Heart left ventricle (tissue), 16 donors: ENCODE results near the gene PEX7. TPM values are rescaled to one million over a fixed set of nuclear protein-coding genes. Genes with fewer than 3 reads are reported as not detected.
A peak's percentile ranks its signal among the peaks of the same experiment; 100 is the strongest.

Source experiments
- ATAC-seq, 4 donors: fragments of 200-7000 bp; cut with Tn5 transposase; one replicate each; pipeline ENCODE4 v1.9.1; 2020 to 2022; ENCODE audit warnings: moderate library complexity in 4 of 4, mild to moderate bottlenecking in 3 of 4, moderate number of reproducible peaks in 1 of 4
- DNase-seq, 5 donors: peaks; one replicate each; pipeline ENCODE4 v3.0.0-alpha.2; 2020
- H3K27ac ChIP-seq, 12 donors: fragments of 200-600 bp; sonication (generic) in 4 of 12; one replicate each; pipeline versions ENCODE4 v1.5.0 to v1.8.0; 2016 to 2022; ENCODE audit warnings: mild to moderate bottlenecking in 2 of 12
- H3K27me3 ChIP-seq, 9 donors: fragments of 200-600 bp; sonication (generic) in 2 of 9; one replicate each; pipeline versions ENCODE4 v1.5.1 to v1.8.0; 2016 to 2022; ENCODE audit warnings: mild to moderate bottlenecking in 3 of 9
- H3K36me3 ChIP-seq, 9 donors: fragments of 200-600 bp; sonication (generic) in 2 of 9; one replicate each; pipeline versions ENCODE4 v1.5.0 to v1.8.0; 2018 to 2022; ENCODE audit warnings: mild to moderate bottlenecking in 2 of 9
- H3K4me1 ChIP-seq, 12 donors: fragments of 200-600 bp; sonication (generic) in 4 of 12; one replicate each; pipeline versions ENCODE4 v1.5.0 to v1.8.0; 2016 to 2022; ENCODE audit warnings: mild to moderate bottlenecking in 3 of 12
- H3K4me3 ChIP-seq, 12 donors: fragments of 200-600 bp; sonication (generic) in 4 of 12; one replicate each; pipeline versions ENCODE4 v1.5.0 to v1.8.0; 2017 to 2022; ENCODE audit warnings: mild to moderate bottlenecking in 9 of 12, moderate library complexity in 4 of 12
- H3K9me3 ChIP-seq, 12 donors: fragments of 200-600 bp; sonication (generic) in 4 of 12; one replicate each; pipeline versions ENCODE4 v1.5.0 to v1.8.0; 2016 to 2022; ENCODE audit warnings: mild to moderate bottlenecking in 1 of 12
- POLR2A ChIP-seq, 2 donors: fragments of 450-650 bp; IDR thresholded peaks; one replicate each; pipeline ENCODE4 v1.6.1; 2017; ENCODE audit warnings: antibody characterized with exemption in 2 of 2, mild to moderate bottlenecking in 2 of 2, moderate library complexity in 2 of 2
- WGBS, 4 donors: extraction: QIAGEN DNeasy Blood & Tissue Kit in 2 of 4; methylation state at CpG; one replicate each; pipeline versions ENCODE4 v1.1.5 to v1.1.7; 2013 to 2018; 5-methylcytosine and 5-hydroxymethylcytosine counted together
- intact Hi-C, 10 donors: fragments of 100-400 bp; cut with DNase I; formaldehyde crosslinking; loops; one replicate each; pipeline versions ENCODE4 v1.11.1 to v1.14.2; 2022
- polyA plus RNA-seq, 2 donors: library from polyadenylated mRNA; stranded (reverse); fragments of 200-250 nt; gene quantifications; one replicate each; pipeline ENCODE4 v1.2.3, GENCODE V29; 2013
- total RNA-seq, 9 donors: library from RNA; depleted of rRNA in 2 of 9; stranded (reverse); fragments of >200 nt in 2 of 9; fragmentation: NEBNext Ultra II Directional in 3 of 9; extraction: Animal tissue kit (Norgen Biotek cat#: 25700) in 3 of 9; gene quantifications; one replicate each; pipeline versions ENCODE4 v1.1.0 to v1.2.4, GENCODE V29; 2016 to 2023
- TF ChIP-seq, protein P1 (sequence below), 12 donors: fragments of 200-600 bp; sonication (generic) in 4 of 12; IDR thresholded peaks; one replicate each; pipeline versions ENCODE4 v1.5.0 to v1.8.0; 2018 to 2022; ENCODE audit warnings: antibody characterized with exemption in 12 of 12, mild to moderate bottlenecking in 5 of 12
- donor health status: ischemic (EF 13 %, LVEDD 7.1; RV severe dilation, severe dysfunction).
- donor health status: healthy with polysubstance abuse.
- donor health status: DM: no; HTN: yes; CAD: no.
- donor health status: DM: no; HTN: no; CAD: no.
- donor health status: ischemic (EF 25% LVEDD 6.9; RV normal size, moderate dysfunction).
- donor health status: ischemic (EF 25% LVEDD 5.7; RV mildly dilated, moderate dysfunction).
- donor health status: healthy.
- donor health status: DM: yes; HTN: yes; CAD: no.
- donor health status: ischemic (EF 35%, LVEDD 5.7; RV mildly dilated, moderate dysfunction).
- donor health status: nonischemic (EF 11% LVEDD 7.7; RV severe dilation, severe dysfunction).
- donor health status: DM: yes; HTN: yes; CAD: no.
- donor health status: PGD.
- donor health status: ischemic (EF 29% LVEDD 5.4; RV normal size, mild dysfunction).
- donor health status: nonischemic (EF 23%, LVEDD 6.1; RV moderate dilation, normal function).

PEX7 gene
- total and polyA plus RNA-seq, 11 donors: 4.7 to 22.1 (median 15.5) TPM

DNA sequence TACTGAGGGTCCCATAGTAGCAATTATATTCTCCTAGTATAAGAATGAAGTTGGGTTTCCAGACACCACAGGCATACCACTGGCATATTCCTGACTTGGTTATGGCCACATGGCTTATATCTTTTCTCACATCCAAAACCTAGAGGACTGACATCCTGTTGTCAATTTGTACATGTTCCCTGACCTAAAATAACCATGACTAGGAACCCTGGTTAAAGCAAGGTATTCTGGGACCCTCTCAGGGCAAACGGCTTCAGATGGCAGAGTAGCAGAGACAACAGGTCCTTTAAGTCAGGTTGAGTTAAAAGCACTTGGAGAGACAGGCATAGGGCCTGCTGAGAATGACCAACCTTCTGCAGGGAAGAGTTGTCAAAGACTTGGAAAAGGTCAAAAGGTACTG, 42.7 kb upstream of the PEX7 start:
- H3K4me1 ChIP-seq: peaks cover 6 to 66% (median 47%) of the 10 kb centered on the region in 12 donors
- intact Hi-C loops: loop anchor here in 2 of 10 donors (10.0 kb wide), 1 partner anchor 65 kb away; no protein-coding TSS in a partner anchor
- no peaks in the 10 kb centered on the region for H3K9me3 ChIP-seq
- TF ChIP-seq POLR2A (IDR thresholded peaks at IDR 0.05): no peak
- no peaks in the 10 kb centered on the region for H3K27me3 ChIP-seq
- 32 to 42% (median 38%) methylated on average over 1 of the region's 1 CpG for WGBS, 4 donors
- H3K27ac ChIP-seq: peak overlapping the region in 5 of 12 donors; percentile 17 to 43 (median 25)
- DNase-seq (no peak), ATAC-seq (peak; percentile 14 to 56 (median 20))
- no peaks in the 10 kb centered on the region for H3K36me3 ChIP-seq
- H3K4me3 ChIP-seq: no peak overlapping the region

DNA sequence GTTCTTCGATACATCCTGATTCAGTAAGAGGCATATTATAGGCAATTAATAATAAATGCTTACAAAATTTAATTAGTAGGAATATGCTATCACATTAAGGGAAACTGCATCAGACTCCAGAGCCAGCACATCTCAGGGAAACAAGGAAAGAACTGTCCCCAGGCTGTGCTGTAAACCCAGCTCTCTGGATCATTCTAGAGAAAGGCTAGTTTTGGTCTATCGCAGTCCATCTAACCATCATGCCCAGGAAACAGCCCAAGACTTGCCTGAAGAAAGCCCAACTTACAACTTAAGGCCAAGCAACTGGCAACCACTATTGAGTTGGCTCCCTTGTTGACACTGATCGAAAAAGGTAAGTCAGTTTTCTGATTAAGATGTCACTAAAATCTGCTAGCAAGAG, 41.4 kb upstream of the PEX7 start:
- no peaks in the 10 kb centered on the region for H3K36me3 ChIP-seq
- no peaks in the 10 kb centered on the region for H3K9me3 ChIP-seq
- TF ChIP-seq, protein P1, sequence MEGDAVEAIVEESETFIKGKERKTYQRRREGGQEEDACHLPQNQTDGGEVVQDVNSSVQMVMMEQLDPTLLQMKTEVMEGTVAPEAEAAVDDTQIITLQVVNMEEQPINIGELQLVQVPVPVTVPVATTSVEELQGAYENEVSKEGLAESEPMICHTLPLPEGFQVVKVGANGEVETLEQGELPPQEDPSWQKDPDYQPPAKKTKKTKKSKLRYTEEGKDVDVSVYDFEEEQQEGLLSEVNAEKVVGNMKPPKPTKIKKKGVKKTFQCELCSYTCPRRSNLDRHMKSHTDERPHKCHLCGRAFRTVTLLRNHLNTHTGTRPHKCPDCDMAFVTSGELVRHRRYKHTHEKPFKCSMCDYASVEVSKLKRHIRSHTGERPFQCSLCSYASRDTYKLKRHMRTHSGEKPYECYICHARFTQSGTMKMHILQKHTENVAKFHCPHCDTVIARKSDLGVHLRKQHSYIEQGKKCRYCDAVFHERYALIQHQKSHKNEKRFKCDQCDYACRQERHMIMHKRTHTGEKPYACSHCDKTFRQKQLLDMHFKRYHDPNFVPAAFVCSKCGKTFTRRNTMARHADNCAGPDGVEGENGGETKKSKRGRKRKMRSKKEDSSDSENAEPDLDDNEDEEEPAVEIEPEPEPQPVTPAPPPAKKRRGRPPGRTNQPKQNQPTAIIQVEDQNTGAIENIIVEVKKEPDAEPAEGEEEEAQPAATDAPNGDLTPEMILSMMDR (IDR thresholded peaks at IDR 0.05): no peak
- TF ChIP-seq POLR2A (IDR thresholded peaks at IDR 0.05): no peak
- H3K27me3 ChIP-seq: no peaks in the 10 kb centered on the region
- ATAC-seq (no peak), DNase-seq (no peak)
- H3K4me1 ChIP-seq: peaks cover 2 to 68% (median 50%) of the 10 kb centered on the region in 12 donors
- WGBS, 4 donors: 91 to 95% (median 94%) methylated on average over 3 of the region's 3 CpGs
- intact Hi-C loops: loop anchor here in 2 of 10 donors (10.0 kb wide), 1 partner anchor 66 kb away; no protein-coding TSS in a partner anchor
- H3K27ac ChIP-seq: no peak overlapping the region
- no peak overlapping the region for H3K4me3 ChIP-seq

DNA sequence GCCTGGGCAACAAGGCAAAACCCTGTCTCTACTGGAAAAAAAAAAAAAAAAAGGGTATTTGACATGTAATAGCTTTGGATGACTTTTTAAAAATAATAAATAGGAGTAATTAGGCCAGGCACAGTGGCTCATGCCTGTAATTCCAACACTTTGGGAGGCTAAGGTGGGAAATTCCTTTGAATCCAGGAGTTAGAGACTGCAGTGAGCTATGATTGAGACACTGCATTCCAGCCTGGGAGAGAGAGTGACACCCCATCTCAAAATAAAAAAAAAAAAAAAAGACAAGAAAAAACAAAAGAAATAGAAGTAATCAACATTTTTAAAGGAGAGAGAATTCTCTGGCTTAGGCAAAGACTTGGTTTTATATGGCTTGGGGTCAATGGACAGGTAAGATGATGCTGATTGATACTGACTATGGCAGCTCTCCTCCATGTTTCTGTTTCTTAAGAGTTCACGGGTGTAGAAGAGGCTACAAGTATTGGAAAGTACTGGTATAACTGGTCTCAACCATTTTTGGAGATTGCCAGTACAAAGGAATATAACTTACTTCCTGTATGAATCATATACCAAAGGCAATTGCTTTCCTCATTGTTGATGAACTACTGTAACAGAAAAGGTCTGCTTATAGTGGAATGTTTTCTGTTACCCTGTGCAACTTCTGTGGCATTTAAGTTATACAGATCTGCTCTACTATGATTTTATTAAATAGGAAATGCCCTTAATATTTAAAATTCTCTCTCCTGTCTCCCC, 40.2 kb upstream of the PEX7 start:
- Histone ChIP-seq H3K4me3 (no peak overlapping the region), H3K27ac (peak overlapping the region in 2 of 12 donors; percentile 21 to 84), H3K4me1 (peaks cover 2 to 80% (median 58%) of the 10 kb centered on the region in 12 donors), H3K9me3 (no peaks in the 10 kb centered on the region), H3K36me3 (no peaks in the 10 kb centered on the region), H3K27me3 (no peaks in the 10 kb centered on the region)
- ATAC-seq: no peak
- TF ChIP-seq, protein P1 (IDR thresholded peaks at IDR 0.05): no peak
- TF ChIP-seq POLR2A (IDR thresholded peaks at IDR 0.05): no peak
- 68 to 82% (median 80%) methylated on average over 1 of the region's 1 CpG for WGBS, 4 donors
- intact Hi-C loops: loop anchor here in 2 of 10 donors (10.0 kb wide), 1 partner anchor 67 kb away; no protein-coding TSS in a partner anchor
- no peak for DNase-seq

DNA sequence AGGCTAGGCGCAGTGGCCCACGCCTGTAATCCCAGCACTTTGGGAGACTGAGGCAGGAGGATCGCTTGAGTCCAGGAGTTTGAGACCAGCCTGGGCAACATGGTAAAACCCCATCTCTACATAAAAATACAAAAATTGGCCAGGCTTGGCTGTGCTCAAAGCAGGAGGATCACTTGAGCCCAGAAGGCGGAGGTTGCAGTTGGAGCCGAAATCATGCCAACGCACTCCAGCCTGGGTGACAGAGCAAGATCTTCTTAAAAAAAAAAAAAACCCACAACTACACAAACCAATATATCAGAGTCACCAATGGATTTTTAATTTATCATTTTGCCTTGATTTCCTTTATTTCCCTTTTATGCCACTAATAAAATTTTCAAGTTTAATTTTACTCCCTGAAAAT, 39.4 kb upstream of the PEX7 start:
- intact Hi-C loops: loop anchor here in 2 of 10 donors (10.0 kb wide), 1 partner anchor 68 kb away; no protein-coding TSS in a partner anchor
- Histone ChIP-seq H3K27me3 (no peaks in the 10 kb centered on the region), H3K9me3 (no peaks in the 10 kb centered on the region), H3K4me3 (no peak overlapping the region), H3K4me1 (peaks cover 2 to 82% (median 57%) of the 10 kb centered on the region in 12 donors), H3K36me3 (no peaks in the 10 kb centered on the region), H3K27ac (peak overlapping the region in 2 of 12 donors; percentile 25 to 84)
- no peak for ATAC-seq
- TF ChIP-seq POLR2A (IDR thresholded peaks at IDR 0.05): no peak
- TF ChIP-seq, protein P1 (IDR thresholded peaks at IDR 0.05): no peak
- WGBS, 4 donors: 74 to 91% (median 85%) methylated on average over 6 of the region's 6 CpGs
- DNase-seq: no peak
